Activated CD8-positive, alpha-beta memory T cell treated with anti-CD3 and anti-CD28 coated beads for 48 hours (primary cell): ENCODE data around the gene ASB13.

Source experiments
- DNase-seq, 3 experiments: peaks; one replicate each; pipeline ENCODE4 v3.0.0-alpha.2; 2020; ENCODE audit warnings: low read depth in 2 of 3, low spot score in 2 of 3

ASB13 gene

DNA sequence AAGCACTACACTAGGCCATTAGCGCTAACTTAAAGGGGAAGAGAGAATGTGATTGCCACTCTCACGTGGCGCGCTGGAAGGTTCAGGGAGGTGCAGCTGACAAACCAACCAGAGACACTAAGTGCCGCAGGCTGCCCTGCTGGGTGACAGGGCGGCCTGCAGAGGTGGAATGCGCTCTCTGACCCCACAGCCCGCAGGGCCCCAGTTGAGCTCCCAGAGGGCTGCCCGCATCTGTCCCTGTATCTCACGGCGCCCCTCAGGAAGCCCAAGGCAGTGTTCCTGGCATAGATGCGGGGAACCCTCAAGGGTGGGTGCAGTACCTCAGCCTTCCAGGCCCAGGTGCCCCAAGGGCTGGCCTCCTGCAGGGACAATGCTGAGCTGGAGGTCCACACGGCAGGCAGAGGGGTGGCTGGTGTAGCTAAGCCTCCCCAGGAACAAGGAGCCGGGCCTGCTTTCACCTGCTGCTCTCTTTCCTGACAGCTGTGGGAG is 75.0 kb downstream of the ASB13 start:
- no peak for DNase-seq

DNA sequence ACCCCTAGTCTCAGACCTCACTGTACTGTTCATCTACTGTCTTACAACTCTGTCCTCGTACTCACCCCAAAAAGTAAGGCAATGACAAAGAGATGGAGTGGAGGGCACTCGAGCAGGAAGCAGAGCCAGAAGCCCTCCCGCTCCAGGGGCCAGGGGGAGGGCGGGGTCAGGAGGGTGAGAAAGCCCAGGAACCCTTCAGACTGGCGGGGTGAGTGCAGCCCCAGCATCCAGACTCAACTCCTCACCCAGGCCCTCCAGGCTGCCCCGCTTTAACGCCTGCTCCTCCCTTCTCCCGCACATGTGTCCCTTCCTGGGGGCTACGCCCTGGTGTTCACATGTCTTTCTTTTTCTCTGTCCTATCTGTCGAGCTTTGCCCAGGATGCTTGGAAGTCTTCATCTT is 75.6 kb downstream of the ASB13 start:
- no peak for DNase-seq

DNA sequence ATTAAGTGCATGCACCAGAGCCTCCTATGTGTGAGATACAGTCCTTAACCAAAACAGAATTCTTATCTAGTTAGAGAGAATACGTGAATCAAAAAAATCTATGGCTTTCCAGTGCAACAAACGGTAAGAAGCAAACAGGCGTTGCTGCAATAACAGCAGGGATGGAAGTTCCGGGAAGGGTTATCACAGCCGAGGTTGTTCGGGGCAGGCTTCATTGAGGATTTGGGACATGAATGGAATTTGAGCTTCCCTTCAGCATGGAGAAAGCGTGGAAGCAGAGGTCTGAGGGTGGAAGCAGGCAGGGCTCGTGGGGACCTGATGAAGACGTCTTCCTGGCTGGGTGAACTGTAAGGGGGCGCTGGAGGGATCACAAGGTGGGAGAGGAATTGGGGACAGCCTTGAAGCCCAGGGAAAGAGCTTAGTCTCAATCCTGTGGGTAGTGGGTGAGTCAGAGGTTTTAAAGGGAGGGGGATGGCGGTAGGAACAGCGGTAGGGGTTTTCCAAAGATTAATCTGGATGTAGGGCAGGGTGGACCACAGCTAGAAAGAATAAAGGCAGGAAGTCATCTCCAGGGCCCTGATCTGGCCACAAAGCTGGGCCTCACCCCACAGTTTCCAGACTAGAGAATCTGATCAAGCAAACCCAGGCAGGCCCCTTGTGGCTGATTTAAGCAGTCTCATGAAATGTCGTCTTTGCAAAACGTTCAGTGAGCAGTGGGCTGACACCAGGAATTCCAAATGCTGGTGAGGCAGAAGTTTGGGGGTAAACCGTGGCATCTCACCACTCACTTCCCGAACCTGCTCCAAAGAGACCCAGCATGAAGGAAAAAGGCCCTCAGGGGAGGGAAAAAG is 76.5 kb downstream of the ASB13 start:
- no peak for DNase-seq

DNA sequence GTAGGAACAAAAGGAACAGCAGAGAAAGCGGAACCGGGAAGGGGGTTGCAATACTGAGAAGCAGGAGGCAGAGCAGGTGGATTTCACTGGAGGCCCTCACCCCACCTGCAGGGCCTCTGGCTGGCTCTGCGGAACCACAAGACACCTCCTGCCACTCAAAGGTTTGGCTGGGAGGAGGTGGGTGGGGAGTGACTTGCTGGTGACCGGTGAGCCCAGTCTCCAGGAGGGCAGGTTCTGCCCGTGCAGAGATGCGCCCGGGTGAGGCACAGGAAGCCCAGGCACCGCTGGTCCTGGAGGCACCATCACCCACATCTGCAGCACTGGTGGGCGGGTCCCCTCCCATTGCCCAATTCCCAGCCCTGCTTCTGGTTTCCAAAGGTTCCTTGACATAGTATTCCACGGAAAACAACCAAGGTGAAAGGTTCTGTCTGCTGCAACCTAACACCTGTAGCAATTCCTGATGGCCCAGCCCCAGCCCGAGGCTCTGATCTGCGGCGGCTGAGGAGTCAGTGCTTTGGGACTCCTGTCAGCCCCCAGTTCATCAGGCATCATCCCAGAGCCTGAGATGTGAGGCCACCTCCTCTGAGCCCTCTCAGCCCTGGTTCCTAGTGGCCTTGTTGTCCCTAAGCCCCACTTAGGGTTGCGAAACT is 77.3 kb downstream of the ASB13 start:
- DNase-seq, result no peak
